Measurements from ENCODE around the gene SCLY.

The SCLY gene

GRCh38 chr2:238019962-238020361 is 40.8 kb upstream of the SCLY start:
- H2AFZ ChIP-seq, result no peak overlapping the region
- H3K4me2 ChIP-seq (ENCODE audit: low read length), result no peak overlapping the region
- H3K79me2 ChIP-seq, result peaks cover 9% of the 10 kb centered on the region
- H3K27me3 ChIP-seq (ENCODE audit: control insufficient read depth, insufficient read depth, low read length), result no peaks in the 10 kb centered on the region
- no peak overlapping the region for H3K27ac ChIP-seq
- TF ChIP-seq CTCF (IDR thresholded peaks at IDR 0.05), result no peak
- H3K4me1 ChIP-seq, result peaks cover 3% of the 10 kb centered on the region
- H3K9ac ChIP-seq, result no peak overlapping the region
- H3K36me3 ChIP-seq (ENCODE audit: control insufficient read depth, insufficient read depth, low read length), result no peaks in the 10 kb centered on the region
- H3K4me3 ChIP-seq (ENCODE audit: low read depth, low read length), result no peak overlapping the region
- H3K9me3 ChIP-seq (ENCODE audit: control insufficient read depth, low read length), result no peaks in the 10 kb centered on the region

GRCh38 chr2:238020816-238021215 is 40.0 kb upstream of the SCLY start:
- Histone ChIP-seq H3K27ac (no peak overlapping the region), H3K4me2 (ENCODE audit: low read length) (no peak overlapping the region), H3K79me2 (peaks cover 9% of the 10 kb centered on the region), H2AFZ (no peak overlapping the region), H3K27me3 (ENCODE audit: control insufficient read depth, insufficient read depth, low read length) (no peaks in the 10 kb centered on the region), H3K4me3 (ENCODE audit: low read depth, low read length) (no peak overlapping the region), H3K36me3 (ENCODE audit: control insufficient read depth, insufficient read depth, low read length) (no peaks in the 10 kb centered on the region), H3K9me3 (ENCODE audit: control insufficient read depth, low read length) (no peaks in the 10 kb centered on the region), H3K9ac (no peak overlapping the region), H3K4me1 (peaks cover 7% of the 10 kb centered on the region)
- no peak for TF ChIP-seq CTCF (IDR thresholded peaks at IDR 0.05)

- no peaks in the 10 kb centered on the region for H3K9me3 ChIP-seq (ENCODE audit: control insufficient read depth, low read length)
- no peak overlapping the region for H3K27ac ChIP-seq
- no peaks in the 10 kb centered on the region for H3K27me3 ChIP-seq (ENCODE audit: control insufficient read depth, insufficient read depth, low read length)
- no peak overlapping the region for H3K4me3 ChIP-seq (ENCODE audit: low read depth, low read length)
- no peak overlapping the region for H3K9ac ChIP-seq
- no peak overlapping the region for H2AFZ ChIP-seq
- H3K36me3 ChIP-seq (ENCODE audit: control insufficient read depth, insufficient read depth, low read length), result no peaks in the 10 kb centered on the region
- H3K4me1 ChIP-seq, result peaks cover 7% of the 10 kb centered on the region
- H3K4me2 ChIP-seq (ENCODE audit: low read length), result no peak overlapping the region
- no peak for TF ChIP-seq CTCF (IDR thresholded peaks at IDR 0.05)
- H3K79me2 ChIP-seq, result peaks cover 9% of the 10 kb centered on the region
Observed at GRCh38 chr2:238021327-238021726, 39.5 kb upstream of the SCLY start.

- peaks cover 7% of the 10 kb centered on the region for H3K4me1 ChIP-seq
Observed at GRCh38 chr2:238022594-238023157, 38.1 kb upstream of the SCLY start.

More at GRCh38 chr2:238022594-238023157, 38.1 kb upstream of the SCLY start:
- no peak overlapping the region for H3K9ac ChIP-seq
- H3K4me2 ChIP-seq (ENCODE audit: low read length), result no peak overlapping the region
- H2AFZ ChIP-seq, result no peak overlapping the region
- no peak for TF ChIP-seq CTCF (IDR thresholded peaks at IDR 0.05)
- H3K36me3 ChIP-seq (ENCODE audit: control insufficient read depth, insufficient read depth, low read length), result no peaks in the 10 kb centered on the region
- no peak overlapping the region for H3K27ac ChIP-seq
- peaks cover 9% of the 10 kb centered on the region for H3K79me2 ChIP-seq
- no peaks in the 10 kb centered on the region for H3K27me3 ChIP-seq (ENCODE audit: control insufficient read depth, insufficient read depth, low read length)
- H3K9me3 ChIP-seq (ENCODE audit: control insufficient read depth, low read length), result no peaks in the 10 kb centered on the region
- H3K4me3 ChIP-seq (ENCODE audit: low read depth, low read length), result no peak overlapping the region
